Erythroblast (primary cell): Measurements from ENCODE around the gene MACROD2.

ENCODE experiments used
- DNase-seq, 2 experiments: peaks; one replicate each; lab custom pipeline; 2025; lab: John Stamatoyannopoulos, UW
- GATA1 ChIP-seq: IDR thresholded peaks from 2 replicates; pipeline ENCODE4 v1.6.1; 2011; ENCODE audit warnings: low read depth, mild to moderate bottlenecking, control low read depth, low read length, moderate library complexity
- POLR2A ChIP-seq: IDR thresholded peaks from 2 replicates; pipeline ENCODE4 v1.6.1; 2011; ENCODE audit warnings: mild to moderate bottlenecking, low read length

MACROD2 gene

DNA sequence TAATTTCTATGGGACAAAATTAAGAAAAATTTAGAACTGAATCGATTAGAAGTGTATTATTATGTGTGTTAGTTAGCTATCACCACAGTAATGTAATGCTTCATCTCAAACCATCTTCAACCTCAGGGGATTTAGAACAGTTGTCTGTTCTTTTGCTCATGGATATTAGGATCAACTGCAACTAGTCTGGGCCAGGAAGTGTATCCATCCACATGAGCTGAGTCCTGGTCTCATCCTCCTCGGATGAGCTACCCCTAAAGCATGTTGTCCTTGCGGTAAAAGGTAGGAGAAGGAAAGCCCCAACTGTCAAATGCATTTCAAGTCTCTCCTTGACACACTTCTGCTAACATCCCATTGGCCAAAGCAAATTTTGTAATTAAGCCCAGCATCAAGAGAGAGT lies 2040.3 kb downstream of the MACROD2 start:
- DNase-seq, result no peak
- TF ChIP-seq GATA1 (no peak), POLR2A (no peak)

DNA sequence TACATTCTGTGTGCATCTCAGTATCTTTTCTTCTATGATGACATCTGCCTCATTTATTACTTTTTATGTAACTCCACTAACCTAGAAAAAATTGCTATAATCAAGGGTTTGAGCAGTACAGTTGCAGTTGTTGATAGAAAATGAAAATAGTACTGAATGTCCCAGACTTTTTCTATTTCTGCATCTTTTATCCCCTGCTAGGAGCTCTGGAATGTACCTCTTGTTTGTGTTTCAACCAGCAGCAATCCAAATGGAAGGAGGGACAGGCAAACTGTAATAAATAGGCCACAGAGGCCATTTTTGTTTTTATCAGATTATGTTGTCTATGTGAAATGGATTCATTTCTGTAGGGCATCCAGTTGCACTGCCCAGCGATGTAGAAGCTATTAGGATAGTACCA lies 2041.0 kb downstream of the MACROD2 start:
- TF ChIP-seq GATA1 (no peak), POLR2A (no peak)
- DNase-seq, result no peak

DNA sequence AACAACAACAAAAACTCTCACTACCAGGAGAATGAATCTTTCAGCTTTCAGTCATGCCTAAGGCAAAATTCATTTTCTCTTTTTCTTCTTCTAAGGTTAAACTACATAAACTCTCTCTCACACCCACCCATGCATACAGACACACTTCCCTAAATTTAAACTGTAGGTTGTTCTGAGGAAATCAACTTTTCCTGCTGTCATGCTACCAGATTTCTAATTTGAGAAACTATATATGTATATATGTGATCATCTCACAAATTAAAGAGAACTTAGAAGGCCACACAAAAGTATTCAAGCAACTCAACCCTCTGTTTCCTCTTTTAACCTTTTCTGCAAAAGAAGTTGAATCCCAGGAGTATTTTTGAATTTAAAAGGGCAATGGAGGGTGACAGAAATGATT lies 2045.4 kb downstream of the MACROD2 start:
- no peak for DNase-seq
- TF ChIP-seq POLR2A, result no peak
- no peak for TF ChIP-seq GATA1

DNA sequence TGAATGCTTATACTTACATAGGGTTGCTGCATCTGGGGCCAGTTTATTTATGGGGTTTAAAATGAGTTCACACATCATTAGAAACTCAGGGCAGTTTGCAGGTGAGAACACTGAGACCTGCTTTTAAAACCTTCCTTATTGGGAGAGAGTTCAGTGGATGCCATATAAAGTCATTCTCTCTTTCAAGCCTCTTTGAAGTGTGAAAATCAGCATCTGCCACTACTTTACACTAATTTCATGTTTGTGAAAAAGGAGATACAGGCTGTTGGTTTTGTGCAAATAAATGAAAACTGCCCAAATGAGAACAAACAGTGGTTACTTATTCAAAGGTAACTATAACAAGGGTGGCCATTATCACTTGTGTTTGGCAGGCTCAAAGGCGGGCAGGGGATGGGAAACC lies 2047.4 kb downstream of the MACROD2 start:
- DNase-seq, result no peak
- TF ChIP-seq POLR2A (no peak), GATA1 (no peak)

DNA sequence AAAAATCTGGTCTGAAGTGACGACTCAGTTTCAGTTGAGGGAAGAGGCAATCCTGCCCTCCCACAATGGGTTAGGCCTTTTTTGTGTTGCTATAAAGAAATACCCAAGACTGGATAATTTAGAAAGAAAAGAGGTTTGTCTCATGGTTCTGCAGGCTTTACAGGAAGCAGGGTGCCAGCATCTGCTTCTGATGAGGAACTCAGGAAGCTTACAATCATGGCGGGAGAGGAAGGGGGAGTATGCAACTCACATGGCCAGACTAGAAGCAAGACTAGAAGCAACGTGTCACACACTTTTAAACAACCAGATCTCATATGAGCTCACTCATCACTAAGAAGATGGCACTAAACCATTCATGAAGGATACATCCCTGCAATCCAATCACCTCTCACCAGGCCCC lies 2048.6 kb downstream of the MACROD2 start:
- TF ChIP-seq GATA1, result no peak
- no peak for TF ChIP-seq POLR2A

DNA sequence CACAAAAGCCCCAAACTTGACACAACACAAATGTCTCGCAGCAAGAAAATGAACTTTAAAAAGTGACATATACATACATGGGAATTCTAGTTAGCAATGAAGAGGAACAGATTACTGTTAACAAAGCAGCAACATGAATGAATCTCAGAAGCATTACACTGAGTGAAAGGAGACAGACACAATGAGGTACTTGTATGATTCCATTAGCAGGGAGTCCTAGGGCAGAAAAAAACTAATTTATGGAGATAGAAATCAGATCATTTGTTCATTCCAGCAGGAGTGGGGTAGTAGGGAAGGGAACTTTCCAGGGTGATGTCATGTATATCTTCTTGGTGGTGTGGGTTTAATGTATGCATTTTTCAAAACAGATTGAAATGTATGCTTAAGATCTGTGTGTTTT lies 2053.6 kb downstream of the MACROD2 start:
- DNase-seq, result no peak
- no peak for TF ChIP-seq GATA1
- TF ChIP-seq POLR2A, result no peak

More for the DNA sequence above, 2048.6 kb downstream of the MACROD2 start:
- no peak for DNase-seq

DNA sequence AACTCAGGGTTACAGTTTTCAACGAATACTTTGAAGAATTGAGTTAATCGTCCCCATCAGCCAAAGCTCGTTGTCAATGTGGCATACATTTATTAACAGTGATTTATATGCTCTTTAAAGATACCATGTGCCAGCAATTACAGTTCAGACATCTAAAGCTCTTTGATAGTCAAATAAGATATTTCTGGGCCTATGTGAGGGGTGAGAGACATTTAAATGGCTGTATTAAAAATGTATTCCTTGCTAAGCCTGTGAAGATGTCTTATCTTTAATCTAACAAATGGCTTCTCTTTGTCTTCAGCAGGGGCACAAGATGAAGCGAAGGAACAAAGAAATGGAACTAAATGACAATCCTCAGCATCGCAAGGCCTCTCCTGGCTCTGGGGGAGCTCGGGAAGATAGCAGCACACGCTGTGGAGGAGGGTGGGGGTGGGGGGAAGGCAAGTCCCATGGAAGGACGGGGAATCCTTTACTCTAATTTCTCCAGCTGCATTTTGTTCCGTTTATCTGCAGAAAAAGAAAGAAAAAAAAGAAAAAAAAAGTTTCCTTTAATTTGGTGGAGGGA lies 2054.3 kb downstream of the MACROD2 start:
- TF ChIP-seq GATA1 (no peak), POLR2A (no peak)
- DNase-seq, result no peak

DNA sequence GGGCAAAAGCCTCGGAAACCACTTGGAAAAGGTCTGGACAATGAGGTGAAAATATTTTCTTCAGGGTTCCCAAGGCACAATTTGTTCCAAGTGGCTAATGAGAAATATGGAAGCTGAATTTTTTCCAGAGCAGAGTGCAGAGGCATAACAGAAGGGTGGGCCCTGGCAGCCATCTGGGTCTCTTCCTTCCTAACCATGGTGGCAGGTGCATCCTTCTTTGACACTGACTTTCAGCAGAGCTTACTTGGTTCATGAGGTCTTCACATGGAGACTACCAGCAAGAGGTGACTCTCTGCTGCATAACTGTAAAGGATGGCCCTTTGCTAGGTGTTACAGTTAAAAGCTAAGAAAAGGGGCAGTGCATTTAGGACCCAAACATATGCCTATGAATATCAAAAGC lies 2055.1 kb downstream of the MACROD2 start:
- no peak for DNase-seq
- no peak for TF ChIP-seq POLR2A
- no peak for TF ChIP-seq GATA1

DNA sequence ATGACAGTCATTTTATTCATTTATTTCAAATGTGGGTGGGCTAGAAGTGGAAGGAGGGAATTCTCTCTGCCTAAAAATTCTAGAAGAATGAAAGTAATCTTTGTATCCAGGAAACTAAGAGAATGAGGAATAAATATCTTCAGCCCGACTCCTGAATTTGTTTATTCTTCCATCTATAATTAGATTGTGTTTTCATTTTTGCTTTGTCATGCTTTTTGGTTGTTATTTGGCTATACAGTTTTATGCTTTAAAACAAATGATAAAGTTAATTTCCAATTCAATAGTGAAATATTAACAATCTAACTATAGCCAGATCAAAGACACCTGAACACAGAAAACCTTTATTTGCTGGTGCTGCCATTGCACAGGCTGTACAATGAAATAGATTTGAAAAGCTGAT lies 2056.7 kb downstream of the MACROD2 start:
- DNase-seq, result no peak
- TF ChIP-seq POLR2A (no peak), GATA1 (no peak)

DNA sequence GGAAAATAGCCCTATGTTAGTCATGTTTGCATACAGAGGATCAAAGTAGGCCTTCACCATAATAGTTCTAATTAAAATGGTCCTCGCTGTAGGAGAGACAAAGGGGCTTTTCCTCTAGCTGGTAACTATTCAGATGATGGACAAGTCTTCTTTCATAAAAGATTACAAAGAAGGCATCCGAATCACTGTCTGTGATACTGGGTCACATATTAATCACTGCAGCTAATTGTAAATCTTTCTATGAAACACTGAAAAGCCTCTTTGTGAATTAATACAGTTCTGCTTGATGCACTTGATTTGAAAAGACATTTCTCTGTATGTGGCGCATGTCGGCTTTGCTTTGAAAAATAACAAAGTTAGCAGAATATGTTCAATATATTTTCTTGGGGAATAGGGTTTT lies 2057.1 kb downstream of the MACROD2 start:
- no peak for DNase-seq
- TF ChIP-seq POLR2A, result no peak
- TF ChIP-seq GATA1, result no peak

DNA sequence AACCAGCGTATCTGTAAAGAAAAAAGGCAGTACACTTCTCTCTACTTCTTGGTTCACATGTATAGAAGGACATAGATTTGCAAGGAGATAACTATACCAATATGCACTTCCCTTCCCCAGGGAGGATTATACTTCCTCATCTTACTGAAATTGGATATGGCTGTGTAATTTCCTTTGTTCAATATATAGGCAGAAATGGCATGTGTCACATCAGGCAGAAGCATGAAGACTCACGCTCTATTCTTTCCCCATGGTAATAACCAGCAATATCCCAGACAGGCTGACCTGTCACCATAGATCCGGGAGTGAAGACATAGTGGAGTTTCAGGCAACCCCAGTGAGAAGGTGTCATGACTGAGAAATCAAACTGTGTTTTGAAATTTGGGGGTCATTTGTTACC lies 2059.7 kb downstream of the MACROD2 start:
- no peak for DNase-seq
- no peak for TF ChIP-seq GATA1

DNA sequence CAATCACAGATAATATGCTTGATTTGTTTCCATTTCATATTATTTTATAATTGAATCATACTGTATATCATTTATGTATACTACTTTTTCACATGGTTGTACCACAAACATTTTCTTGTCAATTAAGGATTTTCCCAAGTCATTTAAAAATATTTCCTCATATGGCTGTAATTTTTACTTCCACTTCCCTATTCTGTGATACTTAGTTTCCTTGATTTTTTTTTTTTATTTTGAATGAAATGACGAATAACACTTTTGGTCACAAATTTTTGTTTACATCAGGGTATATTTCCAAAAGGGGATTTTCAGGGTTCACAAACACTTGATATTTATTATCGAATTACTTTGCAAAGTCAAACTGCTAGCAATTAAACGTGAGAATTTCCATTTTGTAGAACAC lies 2062.3 kb downstream of the MACROD2 start:
- no peak for DNase-seq
- TF ChIP-seq GATA1 (no peak), POLR2A (no peak)

DNA sequence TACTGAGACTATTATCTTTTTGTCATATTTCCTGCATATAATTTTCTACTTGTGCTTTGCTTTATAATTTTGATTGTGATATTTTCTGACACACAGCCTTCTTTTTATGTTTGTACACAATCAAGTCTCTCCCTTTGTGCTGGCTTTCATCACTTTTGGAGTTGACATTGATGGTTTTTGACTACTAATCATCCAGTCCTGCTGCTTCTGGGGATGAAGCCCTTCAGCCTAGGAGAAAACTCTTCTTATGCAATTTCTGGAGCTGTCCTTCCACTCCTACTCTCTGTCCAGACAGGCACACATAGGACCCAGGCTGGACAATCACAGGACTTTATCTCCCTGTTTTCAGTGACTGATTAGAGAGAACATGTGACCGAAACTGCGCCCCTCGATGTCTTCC lies 2063.0 kb downstream of the MACROD2 start:
- no peak for DNase-seq
- no peak for TF ChIP-seq GATA1
- no peak for TF ChIP-seq POLR2A

DNA sequence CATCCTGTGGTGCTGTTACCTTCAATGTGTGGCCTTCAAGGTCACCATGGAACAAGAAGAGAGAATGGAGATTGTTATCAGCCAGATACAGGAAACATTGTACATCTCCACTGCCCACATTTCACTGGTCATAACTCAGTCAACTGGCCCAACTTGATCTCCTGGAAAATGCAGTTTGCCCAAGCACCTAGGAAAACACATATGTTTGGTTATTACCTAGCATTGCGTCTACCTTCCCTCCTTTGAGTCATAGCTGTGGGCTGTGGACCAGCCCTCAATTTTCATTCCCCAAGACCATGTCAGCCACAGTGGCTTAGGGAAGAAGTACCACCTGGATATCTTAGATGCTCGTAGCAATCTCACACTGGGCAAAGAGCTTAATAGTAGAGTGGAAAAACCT lies 2064.5 kb downstream of the MACROD2 start:
- DNase-seq, result no peak

DNA sequence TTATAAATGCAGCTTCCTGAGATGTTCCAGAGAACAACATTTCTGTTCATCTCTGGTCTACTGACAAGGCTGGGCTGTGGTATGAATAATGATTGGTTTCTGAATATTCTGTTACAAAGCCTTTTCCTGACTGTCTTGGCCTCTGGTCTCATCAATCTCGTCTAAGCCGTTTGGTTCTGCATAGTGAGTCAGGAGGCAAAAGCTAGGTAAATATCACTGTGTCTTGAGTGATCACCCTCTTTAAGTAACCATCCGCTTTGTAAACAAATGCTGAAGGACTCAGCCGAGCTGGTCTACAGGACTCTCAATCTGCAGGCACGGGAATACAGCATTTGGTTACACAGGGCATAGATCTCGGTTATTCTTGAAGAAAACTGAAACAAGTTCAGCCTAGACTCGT lies 2066.0 kb downstream of the MACROD2 start:
- TF ChIP-seq POLR2A (no peak), GATA1 (no peak)
- no peak for DNase-seq

More for the DNA sequence above, 2064.5 kb downstream of the MACROD2 start:
- TF ChIP-seq GATA1, result no peak
- TF ChIP-seq POLR2A, result no peak

DNA sequence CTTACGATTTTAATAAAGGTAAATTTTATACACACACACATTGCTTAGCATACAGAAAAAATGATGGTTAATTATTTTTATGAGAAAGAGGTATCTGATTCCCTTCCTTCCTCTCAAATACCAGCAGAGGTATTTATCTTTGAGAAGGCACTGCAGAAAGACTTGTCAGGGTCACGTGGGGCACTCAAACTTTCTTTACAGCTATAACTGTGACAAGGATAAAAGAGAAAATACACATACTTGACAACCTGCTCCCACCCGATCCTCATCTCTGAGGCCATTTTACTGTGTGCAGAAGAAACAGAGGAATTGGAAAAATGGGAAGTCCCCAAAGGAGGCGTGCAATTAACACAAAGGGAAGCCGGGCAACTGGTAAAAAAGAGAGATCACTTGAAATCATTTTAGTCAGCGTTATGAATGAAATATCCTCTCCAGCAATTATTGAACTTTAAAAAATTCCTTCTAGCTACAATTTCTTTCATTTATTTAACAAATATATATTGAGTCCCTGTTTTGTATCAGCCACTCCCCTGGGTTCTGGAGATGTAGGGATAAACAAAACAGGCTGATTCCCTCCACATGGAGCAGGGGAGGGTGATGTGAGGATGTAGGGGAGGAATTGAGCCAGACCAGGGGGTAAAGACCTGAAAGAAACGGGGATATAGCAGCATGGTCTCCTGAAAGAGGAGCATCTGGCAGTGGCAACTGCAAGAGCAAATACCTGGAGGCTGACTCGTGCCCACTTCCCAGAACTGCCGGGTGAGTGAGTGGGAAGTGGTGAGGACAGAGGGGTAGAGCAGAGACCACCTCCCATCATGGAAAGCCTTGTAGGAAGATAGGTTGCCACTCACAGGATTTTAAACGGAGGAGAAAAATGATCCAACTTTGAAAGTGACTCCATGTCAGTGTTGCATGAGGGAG lies 2067.6 kb downstream of the MACROD2 start:
- DNase-seq, result no peak
- TF ChIP-seq POLR2A (no peak), GATA1 (no peak)

DNA sequence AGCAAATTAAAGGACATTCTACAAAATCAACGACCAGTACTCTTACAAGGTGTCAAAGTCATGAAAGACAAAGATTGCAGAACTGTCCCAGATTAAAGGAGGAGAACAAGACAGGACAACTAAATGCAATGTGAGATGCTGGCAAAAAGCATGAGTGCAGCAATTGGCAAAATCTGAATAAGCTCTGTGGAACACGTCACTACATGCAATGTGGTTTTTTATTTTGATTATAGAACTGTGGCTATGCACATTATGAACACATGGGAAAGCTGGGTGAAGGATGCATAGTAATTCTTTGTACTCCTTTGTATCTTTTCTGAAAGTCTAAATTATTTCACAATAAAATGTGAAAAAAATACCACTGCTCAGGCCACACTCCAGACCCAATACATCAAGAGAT lies 2068.6 kb downstream of the MACROD2 start:
- no peak for DNase-seq

More for the DNA sequence above, 2068.6 kb downstream of the MACROD2 start:
- TF ChIP-seq POLR2A (no peak), GATA1 (no peak)
